GM12865 (cell line): ENCODE results near the gene RASSF7.

Source experiments
- DNase-seq: peaks from one replicate; pipeline ENCODE4 v3.0.0; 2010; ENCODE audit warnings: low read depth
- H3K4me3 ChIP-seq: 2 replicates; pipeline ENCODE4 v1.5.1; 2011; ENCODE audit warnings: mild to moderate bottlenecking, low read depth, low read length, control low read depth
- CTCF ChIP-seq: IDR thresholded peaks from 2 replicates; pipeline ENCODE4 v1.5.1; 2011; ENCODE audit warnings: low read length, control low read depth, low read depth, inconsistent platforms; ENCODE audit not compliant: insufficient read depth; ENCODE audit errors: missing control alignments

The RASSF7 gene

GRCh38 chr11:548700-549603 lies 11.8 kb upstream of the RASSF7 start:
- H3K4me3 ChIP-seq: no peak overlapping the region
- TF ChIP-seq CTCF: no peak
- DNase-seq: no peak

GRCh38 chr11:550021-550745 lies 10.6 kb upstream of the RASSF7 start:
- no peak overlapping the region for H3K4me3 ChIP-seq
- DNase-seq: no peak
- no peak for TF ChIP-seq CTCF

GRCh38 chr11:550746-551085 lies 10.1 kb upstream of the RASSF7 start:
- DNase-seq: no peak
- H3K4me3 ChIP-seq: no peak overlapping the region
- no peak for TF ChIP-seq CTCF

GRCh38 chr11:551131-551530 lies 9.6 kb upstream of the RASSF7 start:
- TF ChIP-seq CTCF: no peak
- no peak for DNase-seq
- no peak overlapping the region for H3K4me3 ChIP-seq

- no peak for TF ChIP-seq CTCF
- H3K4me3 ChIP-seq: no peak overlapping the region
- no peak for DNase-seq
Observed at GRCh38 chr11:551596-551995, 9.2 kb upstream of the RASSF7 start.

GRCh38 chr11:553083-553987 lies 7.4 kb upstream of the RASSF7 start:
- TF ChIP-seq CTCF: no peak
- no peak overlapping the region for H3K4me3 ChIP-seq
- no peak for DNase-seq
